Smooth muscle cell (in vitro differentiated cells): ENCODE data around the gene DPYSL3. TPM values are rescaled to one million over a fixed set of nuclear protein-coding genes. Genes with fewer than 3 reads are reported as not detected.

Experiments
- DNase-seq: peaks from one replicate; lab custom pipeline; 2025; ENCODE audit not compliant: unreplicated experiment; lab: John Stamatoyannopoulos, UW
- H2AFZ ChIP-seq: fragments of 200-600 bp; sonication (generic); 2 replicates; pipeline ENCODE4 v1.6.0; 2016; ENCODE audit warnings: antibody characterized with exemption, low read depth, mild to moderate bottlenecking
- H3F3A ChIP-seq: fragments of 200-600 bp; sonication (generic); 2 replicates; pipeline ENCODE4 v1.6.0; 2017; ENCODE audit warnings: antibody characterized with exemption, low read depth
- H3K27ac ChIP-seq: fragments of 200-600 bp; sonication (generic); 2 replicates; pipeline ENCODE4 v1.5.1; 2016; ENCODE audit warnings: low read depth, mild to moderate bottlenecking
- H3K27me3 ChIP-seq: fragments of 200-600 bp; sonication (generic); 2 replicates; pipeline ENCODE4 v1.6.1; 2016; ENCODE audit warnings: low read depth, mild to moderate bottlenecking
- H3K36me3 ChIP-seq: fragments of 200-600 bp; sonication (generic); 2 replicates; pipeline ENCODE4 v1.5.1; 2016; ENCODE audit warnings: low read depth
- H3K4me1 ChIP-seq: fragments of 200-600 bp; sonication (generic); 2 replicates; pipeline ENCODE4 v1.5.1; 2016; ENCODE audit warnings: low read depth
- H3K4me2 ChIP-seq: fragments of 200-600 bp; sonication (generic); 2 replicates; pipeline ENCODE4 v1.6.0; 2016; ENCODE audit warnings: mild to moderate bottlenecking
- H3K4me3 ChIP-seq: fragments of 200-600 bp; sonication (generic); 2 replicates; pipeline ENCODE4 v1.5.1; 2016; ENCODE audit warnings: mild to moderate bottlenecking
- H3K79me2 ChIP-seq: fragments of 200-600 bp; sonication (generic); 2 replicates; pipeline ENCODE4 v1.6.0; 2016; ENCODE audit warnings: low read depth, mild to moderate bottlenecking
- H3K9ac ChIP-seq: fragments of 200-600 bp; sonication (generic); 2 replicates; pipeline ENCODE4 v1.6.0; 2016; ENCODE audit warnings: low read depth
- H3K9me3 ChIP-seq: fragments of 200-600 bp; sonication (generic); replicated peaks from 2 replicates; pipeline ENCODE4 v1.5.1; 2016; ENCODE audit warnings: low read depth
- H4K20me1 ChIP-seq: fragments of 200-600 bp; sonication (generic); 2 replicates; pipeline ENCODE4 v1.6.0; 2016; ENCODE audit warnings: low read depth
- CTCF ChIP-seq: fragments of 200-600 bp; sonication (generic); IDR thresholded peaks from 2 replicates; pipeline ENCODE4 v1.5.1; 2017; ENCODE audit warnings: borderline replicate concordance, mild to moderate bottlenecking, antibody characterized with exemption; ENCODE audit not compliant: insufficient read depth, poor library complexity, severe bottlenecking
- WGBS: methylation state at CpG from one replicate; pipeline ENCODE4 v1.1.7; 2016; ENCODE audit warnings: low lambda C conversion rate; 5-methylcytosine and 5-hydroxymethylcytosine counted together
- polyA plus RNA-seq: library from polyadenylated mRNA; unstranded; fragments of >200 nt; fragmentation: Nextera tagmentation; extraction: Ambion mirVana; gene quantifications from 2 replicates; pipeline ENCODE4 v1.2.1, GENCODE V29; 2016
- total RNA-seq: library from RNA; depleted of rRNA; stranded (reverse); fragments of >200 nt; gene quantifications from 2 replicates; pipeline ENCODE4 v1.2.3, GENCODE V29; 2014

Gene DPYSL3
- total and polyA plus RNA-seq, 2 experiments from 2014 or later: 65.5 to 124 TPM

- DNase-seq: no peak
- Histone ChIP-seq H3K27me3 (peaks cover 12% of the 10 kb centered on the region), H3F3A (peaks cover 26% of the 10 kb centered on the region), H2AFZ (no peak overlapping the region), H3K9me3 (no peaks in the 10 kb centered on the region), H3K4me3 (no peak overlapping the region), H3K9ac (no peak overlapping the region), H4K20me1 (peaks cover 5% of the 10 kb centered on the region), H3K27ac (peak overlapping the region; percentile 30), H3K36me3 (no peaks in the 10 kb centered on the region), H3K79me2 (peaks cover 5% of the 10 kb centered on the region), H3K4me1 (peaks cover 40% of the 10 kb centered on the region), H3K4me2 (peak overlapping the region; percentile 61)
- TF ChIP-seq CTCF: no peak
These were observed 30.4 kb downstream of the DPYSL3 start for GRCh38 chr5:147479444-147479843.

DNA sequence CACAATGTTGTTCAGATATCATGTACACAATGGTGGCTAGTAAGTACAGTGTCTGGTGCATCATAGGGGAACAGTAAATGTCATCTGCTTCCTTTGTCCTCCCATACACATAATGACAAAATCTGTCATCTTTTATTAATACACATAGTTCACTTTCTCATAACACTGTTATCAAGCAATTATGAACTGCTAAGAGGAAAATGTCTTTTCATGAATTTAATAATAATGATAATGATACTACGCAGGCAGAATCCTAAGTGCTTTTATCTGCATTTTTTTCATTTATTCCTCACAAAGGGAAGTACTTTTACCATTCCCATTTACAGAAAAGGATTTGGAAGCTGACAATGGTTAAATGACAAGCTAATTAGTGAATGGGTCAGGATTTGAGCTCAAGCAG is 35.7 kb downstream of the DPYSL3 start:
- peaks cover 22% of the 10 kb centered on the region for H3K27me3 ChIP-seq
- no peak for DNase-seq
- H3K4me3 ChIP-seq: no peak overlapping the region
- no peak overlapping the region for H3K27ac ChIP-seq
- peaks cover 23% of the 10 kb centered on the region for H3K4me1 ChIP-seq
- peaks cover 5% of the 10 kb centered on the region for H4K20me1 ChIP-seq
- no peak overlapping the region for H3K9ac ChIP-seq
- H3F3A ChIP-seq: no peaks in the 10 kb centered on the region
- TF ChIP-seq CTCF: no peak
- WGBS: 95% methylated on average over 1 of the region's 1 CpG
- H3K36me3 ChIP-seq: no peaks in the 10 kb centered on the region
- no peaks in the 10 kb centered on the region for H3K9me3 ChIP-seq
- H2AFZ ChIP-seq: no peak overlapping the region
- H3K4me2 ChIP-seq: no peak overlapping the region
- H3K79me2 ChIP-seq: peaks cover 5% of the 10 kb centered on the region

DNA sequence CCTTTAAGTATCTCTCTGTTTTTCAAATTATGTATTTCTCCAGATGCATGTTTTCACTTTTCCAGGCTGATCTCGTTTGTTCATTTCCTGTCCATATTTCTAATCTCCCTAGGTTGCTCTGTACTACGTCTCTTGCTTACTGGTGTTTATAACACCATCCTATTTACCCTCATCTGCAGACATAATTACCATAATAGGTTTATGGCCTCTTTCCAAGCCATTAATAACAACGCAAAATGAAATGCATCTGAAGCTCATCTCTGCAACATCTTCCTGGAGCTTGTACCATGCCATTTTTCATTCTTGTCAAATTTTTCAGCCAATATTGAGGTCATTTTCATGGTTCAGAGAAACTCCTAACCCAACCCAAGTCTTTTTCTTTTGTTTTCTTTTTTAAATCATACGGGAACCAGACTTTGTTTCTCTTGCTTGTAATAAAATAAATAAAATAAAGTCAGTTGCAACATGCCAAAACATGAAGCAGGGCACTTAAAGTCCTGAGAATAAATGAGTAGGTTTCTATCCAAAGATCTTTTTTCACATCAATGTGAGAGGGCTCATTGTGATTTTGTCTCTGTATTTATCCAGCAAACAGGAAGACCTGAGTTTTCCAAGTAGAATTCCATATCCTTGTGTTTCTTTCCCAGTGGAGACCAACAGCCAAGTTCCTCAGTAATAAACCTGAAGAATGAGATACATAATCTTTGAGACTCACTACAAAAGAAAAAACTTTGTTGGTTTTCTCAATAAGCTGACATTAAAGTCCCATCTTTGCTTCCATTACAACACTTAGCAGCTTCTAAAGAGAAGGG is 37.0 kb downstream of the DPYSL3 start:
- peaks cover 5% of the 10 kb centered on the region for H3K79me2 ChIP-seq
- DNase-seq: no peak

More for the DNA sequence above, 37.0 kb downstream of the DPYSL3 start:
- 61% methylated on average over 4 of the region's 4 CpGs for WGBS
- Histone ChIP-seq H3K27ac (no peak overlapping the region), H3K4me2 (no peak overlapping the region), H3K4me1 (peaks cover 30% of the 10 kb centered on the region), H3F3A (no peaks in the 10 kb centered on the region), H2AFZ (no peak overlapping the region), H3K9ac (no peak overlapping the region), H4K20me1 (no peaks in the 10 kb centered on the region), H3K4me3 (no peak overlapping the region), H3K27me3 (peaks cover 22% of the 10 kb centered on the region), H3K36me3 (no peaks in the 10 kb centered on the region), H3K9me3 (no peaks in the 10 kb centered on the region)
- TF ChIP-seq CTCF: no peak
